ENCODE results near the gene TNFAIP2. TPM values are rescaled to one million over a fixed set of nuclear protein-coding genes. Genes with fewer than 3 reads are reported as not detected.

TNFAIP2 gene
- total RNA-seq, 1 donor from 2014 or later, result 21.9 TPM

DNA sequence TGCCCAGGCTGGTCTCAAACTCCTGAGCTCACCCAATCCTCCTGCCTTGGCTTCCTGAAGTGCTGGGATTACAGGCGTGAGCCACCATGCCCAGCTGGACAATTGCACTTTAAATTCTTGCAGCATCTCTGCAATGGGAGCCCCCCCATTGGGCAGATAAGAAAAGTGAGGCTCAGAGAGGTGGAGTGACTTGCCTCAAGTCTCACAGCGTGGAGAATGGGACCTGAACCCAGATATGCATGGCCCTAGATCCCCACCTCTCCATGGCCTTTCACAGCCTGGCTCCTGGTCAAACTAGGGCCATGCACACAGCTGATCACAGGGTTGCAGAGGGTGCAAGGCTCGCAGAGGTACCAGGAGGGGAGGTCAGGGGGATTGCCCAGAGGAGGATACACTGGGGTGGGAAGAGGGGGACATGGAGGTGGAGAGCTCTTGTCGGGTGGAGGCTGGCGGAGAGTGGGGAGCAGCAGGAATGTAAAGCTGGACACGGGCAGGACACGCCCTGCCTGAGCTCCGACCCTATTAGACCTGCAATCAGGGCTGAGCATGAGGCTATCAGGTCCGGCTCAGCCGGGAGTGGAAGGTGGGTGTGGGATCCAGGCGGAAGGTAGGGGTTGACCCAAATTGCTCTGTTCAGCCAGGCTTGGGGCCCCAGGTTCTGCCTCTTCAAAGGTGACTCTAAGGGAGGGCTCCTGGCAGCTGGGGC lies 21.9 kb upstream of the TNFAIP2 start:
- no peak overlapping the region for H3K9ac ChIP-seq (ENCODE audit: low read depth in 1 of 3, low read length in 3 of 3)
- no peak overlapping the region for H3K4me3 ChIP-seq (ENCODE audit: low read length in 3 of 3)
- H3K4me1 ChIP-seq (ENCODE audit: control insufficient read depth in 3 of 3, insufficient read depth in 3 of 3, low read length in 3 of 3), result peaks cover 12 to 19% (median 19%) of the 10 kb centered on the region in 3 donors
- peaks cover 34 to 45% (median 36%) of the 10 kb centered on the region in 3 donors for H3K27me3 ChIP-seq (ENCODE audit: control insufficient read depth in 3 of 3, insufficient read depth in 3 of 3, low read length in 3 of 3)
- H3K9me3 ChIP-seq (ENCODE audit: control insufficient read depth in 3 of 3, low read length in 3 of 3), result no peaks in the 10 kb centered on the region
- no peaks in the 10 kb centered on the region for H3K36me3 ChIP-seq (ENCODE audit: control insufficient read depth in 3 of 3, insufficient read depth in 3 of 3, low read length in 3 of 3)
- no peak overlapping the region for H3K27ac ChIP-seq (ENCODE audit: low read depth, low read length)

DNA sequence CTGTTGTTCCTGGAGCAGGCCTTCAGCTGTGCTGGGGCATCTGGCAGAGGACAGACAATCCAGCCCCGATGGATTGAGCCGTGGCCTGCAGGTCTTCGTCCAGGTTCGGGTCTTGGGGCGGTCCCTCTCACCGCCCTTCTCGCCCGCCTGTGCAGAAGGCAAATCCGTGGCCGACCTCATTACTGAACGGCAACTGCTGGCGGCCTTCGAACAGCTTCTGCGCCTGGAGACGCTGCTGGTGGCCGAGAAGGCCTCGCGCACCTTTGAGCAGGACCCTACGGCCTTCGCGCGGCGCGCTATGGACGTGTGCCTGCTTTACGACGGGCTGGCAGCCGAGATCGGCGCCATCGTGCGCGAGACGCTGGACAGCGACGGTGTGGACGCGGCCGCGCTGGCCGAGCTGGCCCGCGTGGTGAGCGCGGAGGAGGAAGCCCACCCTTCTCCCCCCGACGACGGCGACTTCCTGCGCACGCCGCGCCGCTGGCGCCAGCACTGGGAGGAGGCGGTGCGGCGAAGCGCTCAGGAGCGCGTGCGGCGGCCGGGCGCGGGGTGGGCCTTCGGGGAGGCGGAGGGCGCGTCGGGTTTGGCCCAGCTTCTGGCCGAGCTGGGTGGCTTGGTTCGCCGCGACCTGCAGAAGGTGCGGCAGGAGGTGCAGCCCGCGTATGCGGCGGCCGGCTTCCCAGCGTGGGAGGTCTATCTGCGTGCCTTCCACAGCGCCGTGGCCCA lies 21.1 kb upstream of the TNFAIP2 start:
- peaks cover 34 to 45% (median 36%) of the 10 kb centered on the region in 3 donors for H3K27me3 ChIP-seq (ENCODE audit: control insufficient read depth in 3 of 3, insufficient read depth in 3 of 3, low read length in 3 of 3)

DNA sequence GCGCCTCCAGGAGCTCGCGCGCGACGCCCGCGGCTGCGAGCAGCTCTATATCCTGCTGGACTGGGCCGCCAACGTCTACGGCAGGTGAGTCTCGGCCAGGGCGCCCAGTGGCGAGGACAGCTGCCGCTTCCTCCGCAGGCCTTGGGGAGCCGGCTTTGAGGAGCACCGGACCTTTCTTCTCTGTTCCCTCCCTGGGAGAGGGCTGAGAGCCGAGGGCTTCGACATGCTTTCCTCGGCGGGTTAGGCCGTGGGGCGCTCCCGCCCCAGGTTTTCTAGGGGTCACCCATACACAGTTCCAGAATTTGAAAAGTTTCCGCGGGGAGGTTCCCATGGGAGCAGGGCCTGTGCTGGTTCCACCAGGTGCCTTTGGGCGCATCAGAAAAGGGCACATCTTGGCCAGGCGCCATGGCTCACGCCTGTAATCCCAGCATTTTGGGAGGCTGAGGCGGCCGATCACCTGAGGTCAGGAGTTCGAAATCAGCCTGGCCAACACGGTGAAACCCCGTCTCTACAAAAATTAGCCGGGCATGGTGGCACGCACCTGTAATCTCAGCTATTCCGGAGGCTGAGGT lies 20.5 kb upstream of the TNFAIP2 start:
- Histone ChIP-seq H3K4me1 (ENCODE audit: control insufficient read depth in 3 of 3, insufficient read depth in 3 of 3, low read length in 3 of 3) (peaks cover 12 to 19% (median 19%) of the 10 kb centered on the region in 3 donors), H3K9ac (ENCODE audit: low read depth in 1 of 3, low read length in 3 of 3) (no peak overlapping the region), H3K9me3 (ENCODE audit: control insufficient read depth in 3 of 3, low read length in 3 of 3) (no peaks in the 10 kb centered on the region), H3K36me3 (ENCODE audit: control insufficient read depth in 3 of 3, insufficient read depth in 3 of 3, low read length in 3 of 3) (no peaks in the 10 kb centered on the region), H3K4me3 (ENCODE audit: low read length in 3 of 3) (no peak overlapping the region), H3K27ac (ENCODE audit: low read depth, low read length) (no peak overlapping the region), H3K27me3 (ENCODE audit: control insufficient read depth in 3 of 3, insufficient read depth in 3 of 3, low read length in 3 of 3) (peaks cover 34 to 45% (median 36%) of the 10 kb centered on the region in 3 donors)

More for the DNA sequence above, 21.1 kb upstream of the TNFAIP2 start:
- Histone ChIP-seq H3K36me3 (ENCODE audit: control insufficient read depth in 3 of 3, insufficient read depth in 3 of 3, low read length in 3 of 3) (no peaks in the 10 kb centered on the region), H3K27ac (ENCODE audit: low read depth, low read length) (no peak overlapping the region), H3K9ac (ENCODE audit: low read depth in 1 of 3, low read length in 3 of 3) (no peak overlapping the region), H3K4me1 (ENCODE audit: control insufficient read depth in 3 of 3, insufficient read depth in 3 of 3, low read length in 3 of 3) (peaks cover 12 to 19% (median 19%) of the 10 kb centered on the region in 3 donors), H3K4me3 (ENCODE audit: low read length in 3 of 3) (no peak overlapping the region), H3K9me3 (ENCODE audit: control insufficient read depth in 3 of 3, low read length in 3 of 3) (no peaks in the 10 kb centered on the region)

- Histone ChIP-seq H3K4me3 (ENCODE audit: low read length in 3 of 3) (peak overlapping the region in 1 of 3 donors; percentile 54), H3K4me1 (ENCODE audit: control insufficient read depth in 3 of 3, insufficient read depth in 3 of 3, low read length in 3 of 3) (peaks cover 16 to 26% (median 24%) of the 10 kb centered on the region in 3 donors), H3K36me3 (ENCODE audit: control insufficient read depth in 3 of 3, insufficient read depth in 3 of 3, low read length in 3 of 3) (no peaks in the 10 kb centered on the region), H3K9me3 (ENCODE audit: control insufficient read depth in 3 of 3, low read length in 3 of 3) (no peaks in the 10 kb centered on the region), H3K27me3 (ENCODE audit: control insufficient read depth in 3 of 3, insufficient read depth in 3 of 3, low read length in 3 of 3) (peaks cover 34 to 41% (median 36%) of the 10 kb centered on the region in 3 donors), H3K27ac (ENCODE audit: low read depth, low read length) (no peak overlapping the region), H3K9ac (ENCODE audit: low read depth in 1 of 3, low read length in 3 of 3) (no peak overlapping the region)
Measured at GRCh38 chr14:103103461-103104388, 19.5 kb upstream of the TNFAIP2 start.

DNA sequence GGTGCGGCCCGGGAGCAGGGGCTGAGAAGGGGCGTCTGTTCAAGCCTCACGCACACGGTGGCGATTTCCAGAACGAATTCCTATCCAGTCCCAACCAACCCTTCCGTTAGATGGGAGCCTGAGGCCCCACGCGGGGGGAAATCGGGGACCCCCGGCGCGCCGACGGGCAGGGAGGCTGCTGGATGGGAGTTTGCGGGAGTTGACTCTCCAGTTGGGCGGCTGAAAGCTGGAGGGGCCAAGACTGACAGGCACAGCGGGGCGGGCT lies 18.9 kb upstream of the TNFAIP2 start:
- H3K27me3 ChIP-seq (ENCODE audit: control insufficient read depth in 3 of 3, insufficient read depth in 3 of 3, low read length in 3 of 3), result peaks cover 34 to 41% (median 36%) of the 10 kb centered on the region in 3 donors
- no peak overlapping the region for H3K9ac ChIP-seq (ENCODE audit: low read depth in 1 of 3, low read length in 3 of 3)
- no peaks in the 10 kb centered on the region for H3K36me3 ChIP-seq (ENCODE audit: control insufficient read depth in 3 of 3, insufficient read depth in 3 of 3, low read length in 3 of 3)
- no peaks in the 10 kb centered on the region for H3K9me3 ChIP-seq (ENCODE audit: control insufficient read depth in 3 of 3, low read length in 3 of 3)
- H3K27ac ChIP-seq (ENCODE audit: low read depth, low read length), result no peak overlapping the region
- H3K4me3 ChIP-seq (ENCODE audit: low read length in 3 of 3), result no peak overlapping the region
- peaks cover 18 to 27% (median 25%) of the 10 kb centered on the region in 3 donors for H3K4me1 ChIP-seq (ENCODE audit: control insufficient read depth in 3 of 3, insufficient read depth in 3 of 3, low read length in 3 of 3)

GRCh38 chr14:103104654-103105452 lies 18.4 kb upstream of the TNFAIP2 start:
- H3K4me3 ChIP-seq (ENCODE audit: low read length in 3 of 3), result no peak overlapping the region
- H3K36me3 ChIP-seq (ENCODE audit: control insufficient read depth in 3 of 3, insufficient read depth in 3 of 3, low read length in 3 of 3), result no peaks in the 10 kb centered on the region
- H3K27me3 ChIP-seq (ENCODE audit: control insufficient read depth in 3 of 3, insufficient read depth in 3 of 3, low read length in 3 of 3), result peaks cover 34 to 41% (median 36%) of the 10 kb centered on the region in 3 donors
- no peak overlapping the region for H3K9ac ChIP-seq (ENCODE audit: low read depth in 1 of 3, low read length in 3 of 3)
- no peak overlapping the region for H3K27ac ChIP-seq (ENCODE audit: low read depth, low read length)
- peaks cover 21 to 31% (median 28%) of the 10 kb centered on the region in 3 donors for H3K4me1 ChIP-seq (ENCODE audit: control insufficient read depth in 3 of 3, insufficient read depth in 3 of 3, low read length in 3 of 3)
- no peaks in the 10 kb centered on the region for H3K9me3 ChIP-seq (ENCODE audit: control insufficient read depth in 3 of 3, low read length in 3 of 3)

GRCh38 chr14:103105580-103106150 lies 17.6 kb upstream of the TNFAIP2 start:
- peaks cover 34 to 38% (median 36%) of the 10 kb centered on the region in 3 donors for H3K27me3 ChIP-seq (ENCODE audit: control insufficient read depth in 3 of 3, insufficient read depth in 3 of 3, low read length in 3 of 3)
- no peak overlapping the region for H3K27ac ChIP-seq (ENCODE audit: low read depth, low read length)
- peak overlapping the region in 1 of 3 donors; percentile 33 for H3K9ac ChIP-seq (ENCODE audit: low read depth in 1 of 3, low read length in 3 of 3)
- no peaks in the 10 kb centered on the region for H3K36me3 ChIP-seq (ENCODE audit: control insufficient read depth in 3 of 3, insufficient read depth in 3 of 3, low read length in 3 of 3)
- no peaks in the 10 kb centered on the region for H3K9me3 ChIP-seq (ENCODE audit: control insufficient read depth in 3 of 3, low read length in 3 of 3)
- H3K4me3 ChIP-seq (ENCODE audit: low read length in 3 of 3), result no peak overlapping the region
- H3K4me1 ChIP-seq (ENCODE audit: control insufficient read depth in 3 of 3, insufficient read depth in 3 of 3, low read length in 3 of 3), result peaks cover 29 to 39% (median 36%) of the 10 kb centered on the region in 3 donors

GRCh38 chr14:103107455-103107854 lies 15.8 kb upstream of the TNFAIP2 start:
- H3K36me3 ChIP-seq (ENCODE audit: control insufficient read depth in 3 of 3, insufficient read depth in 3 of 3, low read length in 3 of 3), result no peaks in the 10 kb centered on the region
- no peak overlapping the region for H3K9ac ChIP-seq (ENCODE audit: low read depth in 1 of 3, low read length in 3 of 3)
- no peak overlapping the region for H3K4me3 ChIP-seq (ENCODE audit: low read length in 3 of 3)
- H3K4me1 ChIP-seq (ENCODE audit: control insufficient read depth in 3 of 3, insufficient read depth in 3 of 3, low read length in 3 of 3), result peaks cover 47 to 57% (median 52%) of the 10 kb centered on the region in 3 donors
- no peak overlapping the region for H3K27ac ChIP-seq (ENCODE audit: low read depth, low read length)
- peaks cover 20 to 24% (median 23%) of the 10 kb centered on the region in 3 donors for H3K27me3 ChIP-seq (ENCODE audit: control insufficient read depth in 3 of 3, insufficient read depth in 3 of 3, low read length in 3 of 3)
- H3K9me3 ChIP-seq (ENCODE audit: control insufficient read depth in 3 of 3, low read length in 3 of 3), result no peaks in the 10 kb centered on the region
